Loucy (cell line): ENCODE data around the gene TYR.

Experiments
- EZH2phosphoT487 ChIP-seq: fragments of 200-600 bp; IDR thresholded peaks from 2 replicates; pipeline ENCODE4 v1.6.1; 2018; ENCODE audit warnings: antibody characterized with exemption, mild to moderate bottlenecking, moderate library complexity, borderline replicate concordance
- TF ChIP-seq, protein P1 (sequence below): fragments of 200-600 bp; sonication (generic); conservative IDR thresholded peaks from 2 replicates; pipeline ENCODE4 v1.5.1; 2014; ENCODE audit warnings: mild to moderate bottlenecking, antibody characterized with exemption, low read length

DNA sequence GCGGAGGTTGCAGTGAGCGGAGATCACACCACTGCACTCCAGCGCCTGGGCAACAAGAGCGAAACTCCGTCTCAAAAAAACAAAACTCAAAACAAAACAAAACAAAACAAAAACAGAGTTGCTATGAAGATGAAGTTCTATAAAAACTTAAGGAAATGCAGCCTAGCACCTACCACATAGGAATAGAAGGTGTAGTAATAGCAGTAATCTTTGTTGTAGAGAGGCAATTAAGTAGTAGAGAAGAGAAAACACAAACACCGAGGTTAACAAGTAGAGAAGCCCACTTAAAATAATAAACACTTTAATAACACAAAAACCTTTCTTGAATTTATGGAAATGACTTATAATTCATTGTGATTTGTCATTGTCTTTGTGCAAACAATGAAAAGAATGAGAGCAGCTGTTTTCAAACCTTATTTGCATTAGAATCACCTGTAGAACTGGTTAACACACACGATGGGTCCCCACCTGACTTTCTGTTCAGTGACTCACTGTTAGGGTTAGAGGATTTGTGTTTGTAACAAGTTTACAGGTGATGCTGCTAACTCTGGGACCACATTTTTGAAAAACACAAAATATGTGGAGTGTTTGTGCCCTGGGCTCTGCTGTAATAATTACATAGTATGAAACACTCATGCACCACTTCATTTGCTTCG, 43.1 kb downstream of the TYR start:
- TF ChIP-seq, protein P1, sequence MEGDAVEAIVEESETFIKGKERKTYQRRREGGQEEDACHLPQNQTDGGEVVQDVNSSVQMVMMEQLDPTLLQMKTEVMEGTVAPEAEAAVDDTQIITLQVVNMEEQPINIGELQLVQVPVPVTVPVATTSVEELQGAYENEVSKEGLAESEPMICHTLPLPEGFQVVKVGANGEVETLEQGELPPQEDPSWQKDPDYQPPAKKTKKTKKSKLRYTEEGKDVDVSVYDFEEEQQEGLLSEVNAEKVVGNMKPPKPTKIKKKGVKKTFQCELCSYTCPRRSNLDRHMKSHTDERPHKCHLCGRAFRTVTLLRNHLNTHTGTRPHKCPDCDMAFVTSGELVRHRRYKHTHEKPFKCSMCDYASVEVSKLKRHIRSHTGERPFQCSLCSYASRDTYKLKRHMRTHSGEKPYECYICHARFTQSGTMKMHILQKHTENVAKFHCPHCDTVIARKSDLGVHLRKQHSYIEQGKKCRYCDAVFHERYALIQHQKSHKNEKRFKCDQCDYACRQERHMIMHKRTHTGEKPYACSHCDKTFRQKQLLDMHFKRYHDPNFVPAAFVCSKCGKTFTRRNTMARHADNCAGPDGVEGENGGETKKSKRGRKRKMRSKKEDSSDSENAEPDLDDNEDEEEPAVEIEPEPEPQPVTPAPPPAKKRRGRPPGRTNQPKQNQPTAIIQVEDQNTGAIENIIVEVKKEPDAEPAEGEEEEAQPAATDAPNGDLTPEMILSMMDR = no peak
- no peak for TF ChIP-seq EZH2phosphoT487
